Limb (tissue), 2 donors: ENCODE measurements around the gene BATF2.
A peak's percentile ranks its signal among the peaks of the same experiment; 100 is the strongest.
"Not testable (repeated sequence)": the region's sequence is repeated elsewhere in the genome, so short reads cannot be mapped to it uniquely, and the experiment has no call there.

Source experiments
- DNase-seq, 2 donors: peaks; one replicate each; pipeline ENCODE4 v3.0.0-alpha.2; 2016; ENCODE audit errors: extremely low spot score in 2 of 2

The BATF2 gene, protein sequence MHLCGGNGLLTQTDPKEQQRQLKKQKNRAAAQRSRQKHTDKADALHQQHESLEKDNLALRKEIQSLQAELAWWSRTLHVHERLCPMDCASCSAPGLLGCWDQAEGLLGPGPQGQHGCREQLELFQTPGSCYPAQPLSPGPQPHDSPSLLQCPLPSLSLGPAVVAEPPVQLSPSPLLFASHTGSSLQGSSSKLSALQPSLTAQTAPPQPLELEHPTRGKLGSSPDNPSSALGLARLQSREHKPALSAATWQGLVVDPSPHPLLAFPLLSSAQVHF

DNA sequence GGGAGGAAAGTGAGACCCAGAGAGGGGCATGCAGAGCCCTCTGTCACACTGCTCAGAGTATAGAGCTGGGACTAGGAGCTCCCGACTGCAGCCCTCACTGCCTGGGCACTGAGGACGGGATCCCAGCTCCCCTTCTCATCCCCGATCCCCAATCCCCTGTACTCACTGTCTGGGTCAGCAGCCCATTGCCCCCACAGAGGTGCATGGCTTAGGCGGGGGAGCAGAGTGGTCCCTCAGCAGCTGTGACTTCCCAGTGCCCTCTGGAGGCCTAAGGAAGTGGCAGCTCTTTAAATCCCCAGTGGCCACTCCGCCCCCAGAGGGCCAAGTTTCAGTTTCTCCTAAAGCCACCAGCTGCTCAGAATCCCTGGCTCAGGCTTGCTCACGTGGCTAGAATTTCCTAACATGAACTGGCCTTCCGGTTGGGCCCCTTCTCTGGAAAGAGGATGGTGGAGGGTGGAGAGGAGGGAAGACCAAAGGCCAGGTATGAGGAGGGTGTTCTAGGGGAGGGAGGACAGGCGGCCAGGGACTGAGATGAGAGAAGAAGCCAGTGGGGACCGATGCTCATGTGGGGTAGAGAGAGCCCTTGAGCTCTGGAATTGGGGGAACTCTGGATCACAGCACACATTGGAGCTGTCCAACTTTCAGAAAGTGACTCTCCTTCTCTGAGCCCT lies at the start of gene BATF2:
BATF2 (minus strand) TSS at position 262 of the 671 bp plus-strand sequence; CDS start at position 205, 57 bp downstream.
- peak in 1 of 2 donors; percentile 46 for DNase-seq

DNA sequence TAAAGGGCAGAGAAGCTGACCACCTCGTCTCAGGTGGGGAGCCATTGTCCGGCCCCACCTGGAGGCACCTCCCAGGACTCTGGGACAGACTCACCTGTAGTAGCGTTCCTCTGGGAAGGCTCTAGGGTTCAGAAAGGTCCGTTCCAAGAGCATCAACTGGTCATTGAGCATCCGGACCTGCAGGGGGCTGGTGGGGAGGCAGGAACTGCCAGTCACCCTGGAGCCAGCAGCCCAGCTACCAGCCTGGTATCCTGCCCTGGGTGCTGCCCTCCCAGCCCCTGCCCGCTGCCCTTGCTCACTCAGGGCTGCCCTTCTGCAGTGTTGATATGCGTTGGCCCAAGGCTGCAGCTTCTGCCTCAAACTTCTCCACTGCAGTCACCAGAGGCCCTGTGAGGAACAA lies 49.0 kb upstream of the BATF2 start:
- no peak for DNase-seq

DNA sequence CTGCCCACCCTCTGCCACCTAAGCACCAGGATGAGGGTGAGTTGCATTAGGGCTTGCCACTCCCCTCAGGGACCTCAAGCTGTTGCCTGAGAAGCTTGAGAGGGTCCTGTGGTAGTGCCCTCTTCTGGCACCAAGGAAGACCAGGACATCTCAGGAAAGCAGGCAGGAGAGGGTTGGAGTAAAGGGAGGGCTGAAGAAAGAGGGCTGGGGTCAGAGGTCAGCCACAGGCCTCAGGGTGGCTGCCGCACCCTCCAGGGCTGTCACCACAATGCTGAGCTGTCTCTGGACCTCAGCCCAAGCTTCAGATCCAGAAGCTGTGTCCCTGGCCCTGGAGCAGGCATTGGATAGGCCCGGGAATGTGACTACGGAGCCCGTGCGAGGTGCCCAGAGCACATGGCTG lies 48.3 kb upstream of the BATF2 start:
- DNase-seq, result no peak

DNA sequence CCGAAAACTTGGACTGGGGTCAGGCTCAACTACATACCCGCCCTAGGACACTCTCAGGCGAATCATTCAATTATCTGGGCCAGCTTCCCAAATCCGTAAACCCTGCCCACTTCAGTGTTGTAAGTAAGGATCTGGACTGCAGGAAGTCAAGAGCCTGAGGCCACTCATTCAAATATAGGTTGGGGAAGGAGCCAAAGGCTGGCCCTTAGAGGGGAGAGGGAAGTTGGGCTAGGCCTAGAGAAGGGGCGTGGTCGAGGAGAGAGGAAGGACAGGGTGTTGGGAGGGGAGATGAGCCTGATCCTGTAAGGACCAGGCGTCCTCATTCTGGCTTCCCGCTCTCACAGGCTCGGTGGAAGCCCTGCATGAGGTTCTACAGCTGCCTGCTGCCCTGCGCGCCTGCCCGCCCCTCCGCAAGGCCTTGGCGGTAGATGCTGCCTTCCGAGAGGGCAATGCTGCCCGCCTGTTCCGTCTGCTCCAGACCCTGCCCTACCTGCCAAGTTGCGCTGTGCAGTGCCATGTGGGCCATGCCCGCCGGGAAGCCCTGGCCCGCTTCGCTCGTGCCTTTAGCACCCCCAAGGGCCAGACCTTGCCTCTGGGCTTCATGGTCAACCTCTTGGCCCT lies 47.2 kb upstream of the BATF2 start:
- DNase-seq, result no peak

DNA sequence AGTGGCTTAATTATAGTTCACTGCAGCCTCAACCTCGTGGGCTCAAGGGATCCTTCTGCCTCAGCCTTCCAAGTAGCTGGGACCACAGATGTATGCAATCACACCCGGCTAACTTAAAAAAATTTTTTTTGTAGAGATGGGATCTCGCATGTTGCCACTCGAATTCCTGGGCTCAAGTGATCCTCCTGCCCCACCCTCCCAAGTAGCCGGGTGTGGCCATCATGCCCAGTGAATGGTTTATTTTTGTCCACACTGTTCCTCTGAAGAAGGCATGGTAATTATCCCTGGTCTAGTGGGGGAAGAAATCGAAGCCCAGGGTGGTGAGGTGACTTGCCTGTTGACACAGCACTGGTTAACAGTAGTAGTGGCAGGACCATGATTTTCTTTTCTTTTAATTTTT lies 46.1 kb upstream of the BATF2 start:
- no peak for DNase-seq

DNA sequence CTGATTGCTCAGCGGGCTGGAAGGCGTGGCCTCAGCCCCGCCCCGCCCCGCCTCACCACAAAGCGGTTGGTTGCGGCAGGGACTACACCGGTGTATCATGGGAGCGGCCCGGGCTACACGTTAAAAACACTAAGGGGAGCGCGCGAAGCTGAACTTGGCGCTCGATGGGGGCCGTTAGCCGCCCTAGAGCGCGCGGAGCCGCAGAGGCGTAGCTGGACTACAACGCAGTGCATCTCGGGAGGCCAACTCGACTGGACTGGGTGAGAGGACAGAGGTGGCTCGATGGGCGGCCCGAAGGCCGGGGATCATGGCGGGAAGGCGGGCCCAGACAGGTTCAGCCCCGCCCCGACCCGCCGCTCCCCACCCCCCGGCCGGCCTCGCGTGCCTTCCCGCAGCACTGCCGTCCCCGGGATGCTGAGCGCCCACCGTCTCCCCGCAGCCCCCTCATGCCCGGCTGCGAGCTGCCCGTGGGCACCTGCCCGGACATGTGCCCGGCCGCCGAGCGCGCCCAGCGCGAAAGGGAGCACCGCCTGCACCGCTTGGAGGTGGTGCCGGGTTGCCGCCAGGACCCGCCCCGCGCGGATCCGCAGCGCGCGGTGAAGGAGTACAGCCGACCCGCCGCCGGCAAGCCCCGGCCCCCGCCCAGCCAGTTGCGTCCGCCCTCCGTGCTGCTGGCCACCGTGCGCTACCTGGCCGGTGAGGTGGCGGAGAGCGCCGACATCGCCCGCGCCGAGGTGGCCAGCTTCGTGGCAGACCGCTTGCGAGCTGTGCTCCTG lies 44.3 kb upstream of the BATF2 start, which contains the start of gene SAC3D1:
SAC3D1 (plus strand) TSS at position 364 of the 776 bp plus-strand sequence; CDS start at position 447, 83 bp downstream.
- DNase-seq, result peak; percentile 90 to 92

DNA sequence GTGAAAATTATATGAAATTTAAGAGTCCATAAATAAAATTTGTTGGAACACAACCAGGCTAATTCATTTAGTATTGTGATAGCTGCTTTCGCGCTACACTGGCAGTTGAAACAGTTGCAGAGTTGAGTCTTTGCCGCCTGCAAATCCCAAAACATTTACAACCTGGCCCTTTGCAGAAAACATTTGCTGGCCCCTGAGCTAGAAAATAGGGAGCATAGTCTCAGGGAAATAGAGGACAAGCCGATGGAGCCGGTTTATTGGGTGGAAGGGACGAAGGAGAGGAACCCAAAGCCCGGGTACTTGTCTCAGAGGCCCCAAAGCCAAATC lies 43.7 kb upstream of the BATF2 start:
- DNase-seq, result no peak

DNA sequence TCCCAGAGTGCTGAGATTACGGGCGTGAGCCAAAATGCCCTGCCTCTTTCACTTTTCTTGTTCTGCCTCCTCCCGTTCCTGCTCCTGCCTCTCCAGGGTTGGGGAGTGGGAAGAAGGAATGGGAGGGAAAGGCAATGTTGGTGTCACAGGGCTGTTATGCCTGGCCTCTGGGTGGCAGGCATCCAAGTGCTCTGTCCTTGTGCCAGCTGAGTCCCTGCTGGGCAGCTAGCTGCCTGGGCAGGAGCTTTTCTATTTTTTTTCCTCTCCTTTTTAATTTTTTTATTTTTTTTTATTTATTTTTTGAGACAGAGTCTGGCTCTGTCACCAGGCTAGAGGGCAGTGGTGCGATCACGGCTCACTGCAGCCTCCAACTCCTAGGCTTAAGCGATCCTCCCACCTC lies 40.2 kb upstream of the BATF2 start:
- no peak for DNase-seq

DNA sequence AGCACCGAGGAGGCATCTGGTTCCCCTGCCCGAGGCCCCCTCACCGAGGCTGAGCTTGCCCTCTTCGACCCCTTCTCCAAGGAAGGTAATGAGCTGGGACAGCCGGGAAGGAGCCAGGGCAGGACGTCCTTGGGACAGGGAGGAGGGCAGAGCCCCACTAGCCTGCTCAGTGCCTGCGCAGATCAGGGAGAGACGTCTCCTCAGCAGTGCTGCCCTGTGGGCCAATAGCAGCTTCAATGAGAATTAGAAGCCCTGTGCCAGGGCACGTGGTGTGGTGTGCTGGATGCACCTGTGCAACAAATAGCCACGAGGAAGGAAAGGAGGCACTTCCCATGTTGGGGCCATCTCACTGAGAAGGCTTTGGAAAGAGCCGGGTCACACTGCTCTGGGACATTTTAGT lies 38.8 kb upstream of the BATF2 start:
- DNase-seq, result no peak

DNA sequence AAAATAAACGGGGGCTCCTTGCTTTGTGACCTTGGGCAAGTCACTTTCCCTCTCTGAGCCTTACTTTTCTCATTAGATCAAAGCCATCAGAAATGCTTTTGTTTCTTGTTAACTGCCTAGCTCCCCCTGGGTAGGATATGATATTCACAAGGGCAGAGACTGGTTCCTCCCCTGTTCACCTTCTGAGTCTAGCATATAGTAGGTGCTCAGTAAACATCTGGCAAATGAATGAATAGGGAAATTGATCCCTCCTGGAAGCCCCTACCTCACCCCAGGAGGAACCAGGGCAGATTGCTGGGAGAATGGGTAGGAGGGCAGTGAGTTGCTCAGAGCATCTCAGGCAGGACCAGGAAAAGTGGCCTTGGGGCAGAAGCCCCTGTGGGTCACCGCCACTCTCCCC lies 37.7 kb upstream of the BATF2 start:
- no peak for DNase-seq

DNA sequence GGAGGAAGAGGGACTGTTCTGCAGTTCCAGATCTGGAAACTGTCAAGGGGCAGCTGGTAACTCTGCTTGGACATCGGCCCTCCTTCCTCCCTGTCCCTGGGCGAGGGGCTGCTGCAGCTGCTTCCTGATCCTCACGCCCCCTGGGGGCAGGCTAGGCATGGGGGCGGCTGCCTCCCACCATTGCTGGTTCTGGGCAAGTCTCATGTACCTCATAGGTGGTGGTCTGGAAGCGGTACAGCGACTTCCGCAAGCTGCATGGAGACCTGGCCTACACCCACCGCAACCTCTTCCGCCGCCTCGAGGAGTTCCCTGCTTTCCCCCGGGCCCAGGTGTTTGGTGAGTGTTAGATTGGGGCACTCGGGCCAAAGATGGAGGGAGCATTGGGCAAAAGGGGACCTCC lies 35.4 kb upstream of the BATF2 start:
- no peak for DNase-seq

DNA sequence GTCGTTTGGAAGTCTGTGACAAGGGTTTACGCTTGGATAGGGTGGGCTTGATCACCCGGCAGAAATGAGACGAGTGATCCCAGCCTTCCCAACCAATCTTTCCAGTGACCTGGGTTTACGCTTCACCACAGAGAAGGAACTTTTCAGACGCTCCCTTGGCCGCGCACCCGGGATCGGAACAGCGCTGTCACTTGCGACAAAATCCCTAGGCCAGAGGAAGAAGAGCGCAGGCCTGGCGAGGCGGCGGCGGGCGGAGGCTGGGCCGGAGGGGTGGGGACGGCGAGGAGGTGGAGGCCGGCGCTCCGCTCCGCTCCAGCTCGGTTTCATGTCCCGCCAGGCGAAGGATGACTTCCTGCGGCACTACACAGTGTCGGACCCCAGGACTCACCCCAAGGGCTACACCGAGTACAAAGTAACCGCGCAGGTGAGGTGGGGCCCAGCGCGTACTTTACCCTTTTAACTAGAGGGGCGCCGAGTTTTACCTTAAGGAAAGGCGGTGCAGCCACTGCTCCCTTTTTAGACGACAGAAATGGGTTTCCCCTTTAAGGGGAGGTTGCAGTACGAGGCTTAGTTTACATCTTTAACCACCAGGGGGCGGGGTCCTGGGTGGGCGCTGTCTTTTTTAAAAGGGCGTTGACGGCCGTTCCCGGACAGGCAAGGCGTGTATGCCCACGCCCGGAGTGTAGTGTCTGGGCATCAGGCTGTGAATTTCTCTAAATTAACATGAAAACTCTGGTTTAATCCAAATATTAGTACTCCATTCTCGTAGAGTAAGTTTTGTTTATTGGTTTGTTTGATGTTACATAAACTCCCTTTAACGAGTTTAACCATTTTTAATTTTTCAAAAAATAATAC lies 30.7 kb upstream of the BATF2 start, which contains the start of gene SNX15:
SNX15 (plus strand) TSS at position 227 of the 855 bp plus-strand sequence; CDS start at position 326, 99 bp downstream.
- DNase-seq, result peak; percentile 95 to 97

DNA sequence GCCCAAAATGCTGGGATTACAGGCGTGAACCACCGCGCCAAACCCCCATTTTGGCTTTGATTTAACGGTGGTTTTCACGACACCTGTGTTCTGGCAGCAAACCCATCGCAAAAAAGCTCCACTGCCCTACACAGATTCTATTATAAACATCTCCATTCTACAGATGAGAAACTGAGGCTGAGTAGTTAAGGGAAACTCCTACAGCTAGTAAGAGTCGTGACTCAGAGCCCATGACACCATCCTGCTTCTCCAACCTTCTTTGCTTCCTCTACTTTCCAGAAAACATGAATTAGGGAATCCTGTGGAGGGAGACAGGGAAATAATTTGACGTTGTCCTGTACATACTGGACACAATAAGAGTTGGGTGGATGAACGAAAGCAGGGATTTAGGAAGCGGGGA lies 30.0 kb upstream of the BATF2 start:
- no peak for DNase-seq

DNA sequence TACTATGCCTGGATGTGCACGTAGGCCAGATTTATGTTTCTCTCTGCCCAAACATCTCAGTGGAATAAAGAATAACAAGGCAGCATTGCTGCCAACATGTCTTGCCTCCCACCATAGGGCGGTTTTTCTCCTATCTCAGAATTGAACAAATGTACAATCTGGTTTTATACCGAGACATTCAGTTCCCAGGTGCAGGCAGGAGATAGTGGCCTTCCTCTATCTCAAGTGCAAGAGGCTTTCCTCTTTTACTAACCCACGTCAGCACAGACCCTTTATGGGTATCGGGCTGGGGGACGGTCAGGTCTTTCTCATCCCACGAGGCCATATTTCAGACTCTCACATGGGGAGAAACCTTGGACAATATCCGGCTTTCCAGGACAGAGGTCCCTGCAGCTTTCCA lies 26.7 kb upstream of the BATF2 start:
- not testable (repeated sequence) for DNase-seq

DNA sequence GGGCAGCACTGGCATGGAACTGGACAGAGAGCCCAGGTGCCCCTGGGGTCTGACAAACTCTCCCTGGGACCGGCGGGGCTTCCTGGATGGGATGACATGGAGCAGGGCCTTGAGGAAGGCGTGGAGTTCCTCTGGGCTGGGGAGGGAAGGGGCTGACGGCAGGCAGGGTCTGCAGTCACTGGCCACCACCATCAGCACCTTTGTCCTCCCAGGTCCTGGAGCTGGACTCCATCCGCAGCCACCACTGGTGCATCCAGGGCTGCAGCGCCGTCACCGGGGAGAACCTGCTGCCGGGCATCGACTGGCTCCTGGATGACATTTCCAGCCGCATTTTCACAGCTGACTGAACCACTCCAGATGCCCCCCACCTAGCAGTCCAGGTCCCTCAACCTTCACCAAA lies 24.7 kb upstream of the BATF2 start:
- DNase-seq, result no peak

DNA sequence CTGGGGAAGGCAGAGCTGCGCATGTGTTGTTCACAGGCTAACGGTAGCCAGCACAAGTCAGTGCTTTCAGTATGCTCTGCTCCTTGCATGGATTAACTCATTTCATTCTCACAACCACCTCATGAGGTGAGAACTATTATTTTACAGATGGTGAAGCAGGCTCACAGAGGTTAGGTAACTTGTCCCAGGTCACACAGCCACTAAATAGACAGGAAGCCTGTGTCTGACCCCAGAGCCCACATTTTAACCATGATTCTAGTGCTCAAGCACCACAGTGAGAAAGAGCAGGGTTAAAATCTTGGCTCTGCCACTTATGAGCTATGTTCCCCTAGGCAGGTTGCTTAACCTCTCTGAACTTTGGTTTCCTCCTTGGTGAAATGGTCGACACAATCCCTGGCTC lies 24.2 kb upstream of the BATF2 start:
- no peak for DNase-seq

DNA sequence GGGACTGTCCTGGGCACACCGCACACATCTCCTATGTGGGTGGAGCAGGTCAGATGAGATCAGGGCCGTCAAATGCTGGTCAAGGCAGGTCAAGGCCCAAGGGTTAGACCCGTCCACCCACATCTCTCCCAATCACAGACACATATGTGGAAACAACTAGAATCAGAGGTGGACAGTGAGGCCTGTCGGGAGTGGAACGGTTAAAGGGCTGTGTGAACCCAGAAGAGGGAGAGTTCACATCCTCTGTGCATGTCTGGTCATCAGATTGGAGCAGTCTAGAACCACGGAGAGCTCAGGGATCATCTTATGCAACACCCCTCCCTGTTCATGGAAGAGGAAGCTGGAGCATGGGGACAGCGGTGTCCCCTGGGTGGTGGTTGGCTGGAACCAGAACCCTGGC lies 23.1 kb upstream of the BATF2 start:
- no peak for DNase-seq

DNA sequence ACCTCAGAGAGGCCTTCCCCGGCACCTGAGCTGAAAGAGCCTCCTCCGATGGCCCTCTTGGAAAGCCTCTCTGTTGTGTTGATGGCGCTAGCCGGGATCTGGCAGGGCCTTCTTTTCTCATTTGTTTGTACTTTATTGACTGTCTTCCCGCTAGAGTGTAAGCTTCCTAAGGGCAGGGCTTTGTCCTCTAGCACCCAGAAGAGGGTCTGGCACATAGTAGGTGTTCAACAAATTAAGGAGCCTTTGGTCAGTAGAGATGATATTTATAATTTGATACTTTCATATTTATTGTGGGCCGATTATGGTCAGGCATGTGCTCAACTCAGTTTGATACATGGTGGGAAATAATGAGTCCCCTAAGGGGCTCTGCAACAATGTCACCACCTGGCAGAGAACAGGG lies 21.2 kb upstream of the BATF2 start:
- no peak for DNase-seq

DNA sequence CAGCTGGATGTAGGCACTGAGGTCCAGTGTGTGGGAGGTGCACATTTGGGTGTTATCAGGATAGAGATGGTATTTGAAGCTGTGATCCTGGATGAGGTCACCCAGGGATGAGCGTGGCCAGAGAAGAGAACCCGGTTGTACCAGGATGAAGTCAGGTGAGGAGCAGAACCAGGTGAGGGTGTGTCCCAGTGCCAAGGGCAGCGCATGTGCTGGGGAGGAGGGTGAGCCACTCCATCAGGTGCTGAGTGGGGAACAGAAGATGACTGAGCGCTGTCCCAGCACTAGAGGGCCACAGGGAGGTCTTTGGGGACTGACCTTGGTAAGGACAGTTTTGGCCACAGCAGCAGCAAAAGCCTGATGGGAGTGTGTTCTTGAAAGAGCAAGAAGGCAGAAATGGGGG lies 19.9 kb upstream of the BATF2 start:
- DNase-seq, result no peak

DNA sequence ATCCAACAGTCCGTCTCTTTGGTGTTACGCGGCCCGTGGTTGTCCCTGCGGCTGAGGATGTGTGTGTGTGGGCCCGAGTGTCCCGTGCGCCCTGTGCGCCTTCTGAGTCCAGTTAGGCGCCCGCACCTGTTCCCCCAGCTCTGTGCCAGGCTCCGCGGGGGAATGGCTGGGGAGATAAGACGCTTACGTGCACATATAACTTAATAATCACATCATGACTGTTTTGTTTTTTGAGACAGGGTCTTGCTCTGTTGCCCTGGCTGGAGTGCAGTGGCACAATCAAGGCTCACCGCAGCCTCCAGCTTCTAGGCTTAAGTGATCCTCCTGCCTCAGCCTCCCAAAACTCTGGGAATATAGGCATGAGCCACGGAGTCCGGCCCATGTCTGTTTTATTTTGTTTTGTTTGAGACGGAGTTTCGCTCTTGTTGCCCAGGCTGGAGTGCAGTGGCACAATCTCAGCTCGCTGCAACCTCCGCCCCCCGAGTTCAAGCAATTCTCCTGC lies 18.0 kb upstream of the BATF2 start:
- no peak for DNase-seq
